Psoas muscle (tissue), 8 donors: ENCODE data around the gene FAM120AOS. TPM values are rescaled to one million over a fixed set of nuclear protein-coding genes. Genes with fewer than 3 reads are reported as not detected.
A peak's percentile ranks its signal among the peaks of the same experiment; 100 is the strongest.

ENCODE experiments used
- ATAC-seq, 4 donors: fragments of 200-7000 bp; cut with Tn5 transposase; one replicate each; pipeline ENCODE4 v1.9.1; 2020; ENCODE audit warnings: moderate library complexity in 3 of 4, mild to moderate bottlenecking in 2 of 4
- DNase-seq, 2 donors: peaks; one replicate each; pipeline ENCODE4 v3.0.0-alpha.2; 2020
- H3K27ac ChIP-seq: fragments of 200-600 bp; one replicate; pipeline ENCODE4 v1.8.0; 2022
- H3K27me3 ChIP-seq, 3 donors: fragments of 200-600 bp in 1 of 3; one replicate each; pipeline versions ENCODE4 v1.6.1 to v1.8.0; 2013 to 2022; ENCODE audit warnings: low read length in 2 of 3, mild to moderate bottlenecking in 2 of 3, moderate library complexity in 1 of 3; ENCODE audit not compliant: insufficient read depth in 3 of 3
- H3K36me3 ChIP-seq, 2 donors: fragments of 200-600 bp in 1 of 2; one replicate each; pipeline versions ENCODE4 v1.6.1 to v1.8.0; 2013 to 2022; ENCODE audit warnings: low read depth in 1 of 2, mild to moderate bottlenecking in 1 of 2, moderate library complexity in 1 of 2; ENCODE audit not compliant: insufficient read depth in 1 of 2
- H3K4me1 ChIP-seq: fragments of 200-600 bp; one replicate; pipeline ENCODE4 v1.8.0; 2022
- H3K4me3 ChIP-seq: fragments of 200-600 bp; one replicate; pipeline ENCODE4 v1.8.0; 2022; ENCODE audit warnings: mild to moderate bottlenecking
- H3K9me3 ChIP-seq: fragments of 200-600 bp; one replicate; pipeline ENCODE4 v1.8.0; 2022
- WGBS, 3 donors: extraction: QIAGEN DNeasy Blood & Tissue Kit; methylation state at CpG; one replicate each; pipeline versions ENCODE4 v1.1.6 to v1.1.7; 2013; 5-methylcytosine and 5-hydroxymethylcytosine counted together
- intact Hi-C, 2 donors: fragments of 100-400 bp; cut with DNase I; formaldehyde crosslinking; loops; one replicate each; pipeline versions ENCODE4 v1.11.0 to v1.14.2; 2022
- polyA plus RNA-seq, 3 donors: library from polyadenylated mRNA; stranded (reverse); fragments of 200-250 nt; gene quantifications; one replicate each; pipeline ENCODE4 v1.2.3, GENCODE V29; 2013
- total RNA-seq, 4 donors: library from RNA; stranded (reverse); fragmentation: NEBNext Ultra II Directional in 2 of 4; extraction: Animal tissue kit (Norgen Biotek cat#: 25700) in 2 of 4; gene quantifications; one replicate each; pipeline versions ENCODE4 v1.2.1 to v1.2.4, GENCODE V29; 2021 to 2023
- TF ChIP-seq, protein P1 (sequence below): fragments of 200-600 bp; IDR thresholded peaks from one replicate; pipeline ENCODE4 v1.8.0; 2022; ENCODE audit warnings: antibody characterized with exemption
- donor health status: healthy with polysubstance abuse.
- donor health status: DM: no; HTN: no; CAD: no; lungs with moderate emphysema.
- donor health status: Bipolar disorder and iron deficiency.
- donor health status: healthy.
- donor health status: DM: yes; HTN: yes; CAD: no.
- donor health status: DM: no; HTN: no; CAD: no.
- donor health status: DM: no; HTN: no; CAD: no.
- donor health status: DM: yes; HTN: yes; CAD: no.

The FAM120AOS gene
- total and polyA plus RNA-seq, 7 donors = 21.4 to 39.4 (median 29.0) TPM

DNA sequence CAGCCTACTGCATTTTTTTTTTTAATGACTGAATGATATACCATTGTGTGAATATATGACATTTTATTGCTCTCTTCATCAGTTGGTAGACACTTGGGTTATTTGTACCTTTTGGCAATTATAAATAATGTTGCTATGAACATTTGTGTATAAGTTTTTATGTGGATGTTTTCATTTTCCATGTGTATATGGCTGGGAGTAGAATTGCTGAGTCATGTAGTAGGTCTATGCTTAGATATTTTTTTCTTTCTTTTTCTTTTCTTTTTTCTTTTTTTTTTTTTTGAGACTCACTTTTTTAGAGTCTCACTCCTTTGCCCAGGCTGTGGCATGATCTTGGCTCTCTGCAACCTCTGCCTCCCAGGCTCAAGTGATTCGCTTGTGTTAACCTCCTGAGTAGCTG is 32.9 kb upstream of the FAM120AOS start:
- 47 to 86% (median 56%) methylated on average over 1 of the region's 1 CpG for WGBS, 3 donors
- intact Hi-C loops = no loop called here
- TF ChIP-seq, protein P1, sequence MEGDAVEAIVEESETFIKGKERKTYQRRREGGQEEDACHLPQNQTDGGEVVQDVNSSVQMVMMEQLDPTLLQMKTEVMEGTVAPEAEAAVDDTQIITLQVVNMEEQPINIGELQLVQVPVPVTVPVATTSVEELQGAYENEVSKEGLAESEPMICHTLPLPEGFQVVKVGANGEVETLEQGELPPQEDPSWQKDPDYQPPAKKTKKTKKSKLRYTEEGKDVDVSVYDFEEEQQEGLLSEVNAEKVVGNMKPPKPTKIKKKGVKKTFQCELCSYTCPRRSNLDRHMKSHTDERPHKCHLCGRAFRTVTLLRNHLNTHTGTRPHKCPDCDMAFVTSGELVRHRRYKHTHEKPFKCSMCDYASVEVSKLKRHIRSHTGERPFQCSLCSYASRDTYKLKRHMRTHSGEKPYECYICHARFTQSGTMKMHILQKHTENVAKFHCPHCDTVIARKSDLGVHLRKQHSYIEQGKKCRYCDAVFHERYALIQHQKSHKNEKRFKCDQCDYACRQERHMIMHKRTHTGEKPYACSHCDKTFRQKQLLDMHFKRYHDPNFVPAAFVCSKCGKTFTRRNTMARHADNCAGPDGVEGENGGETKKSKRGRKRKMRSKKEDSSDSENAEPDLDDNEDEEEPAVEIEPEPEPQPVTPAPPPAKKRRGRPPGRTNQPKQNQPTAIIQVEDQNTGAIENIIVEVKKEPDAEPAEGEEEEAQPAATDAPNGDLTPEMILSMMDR = no peak
- Histone ChIP-seq H3K27ac (peak overlapping the region; percentile 28), H3K4me3 (no peak overlapping the region), H3K4me1 (peaks cover 42% of the 10 kb centered on the region), H3K9me3 (no peaks in the 10 kb centered on the region), H3K27me3 (no peaks in the 10 kb centered on the region), H3K36me3 (peaks cover 0 to 12% of the 10 kb centered on the region in 2 donors)
- ATAC-seq = no peak
- no peak for DNase-seq

DNA sequence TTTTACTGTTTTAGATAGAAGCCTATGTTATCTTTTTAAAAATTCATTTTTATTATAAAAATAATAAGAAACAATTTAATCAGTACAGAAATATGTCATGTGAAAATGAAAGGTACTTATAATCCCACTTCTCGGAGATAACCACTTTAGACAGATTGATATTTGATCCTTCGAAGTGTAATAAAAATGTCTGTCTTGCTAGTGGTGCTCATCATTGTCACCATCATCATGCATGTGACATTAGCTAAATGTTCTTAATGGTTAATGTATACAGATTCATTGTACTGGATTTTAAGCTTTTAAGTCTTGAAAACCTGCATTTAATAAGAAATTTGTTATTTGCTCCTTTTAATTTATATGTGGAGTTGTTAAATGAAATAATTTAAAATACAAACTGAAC is 30.1 kb upstream of the FAM120AOS start:
- Histone ChIP-seq H3K4me3 (no peak overlapping the region), H3K4me1 (peaks cover 56% of the 10 kb centered on the region), H3K27ac (peak overlapping the region; percentile 15), H3K27me3 (no peaks in the 10 kb centered on the region), H3K36me3 (peaks cover 0 to 14% of the 10 kb centered on the region in 2 donors), H3K9me3 (no peaks in the 10 kb centered on the region)
- TF ChIP-seq, protein P1 = no peak
- intact Hi-C loops = no loop called here
- ATAC-seq (peak in 2 of 4 donors; percentile 51 to 60), DNase-seq (no peak)
- WGBS, 3 donors = 47 to 68% (median 68%) methylated on average over 2 of the region's 2 CpGs

DNA sequence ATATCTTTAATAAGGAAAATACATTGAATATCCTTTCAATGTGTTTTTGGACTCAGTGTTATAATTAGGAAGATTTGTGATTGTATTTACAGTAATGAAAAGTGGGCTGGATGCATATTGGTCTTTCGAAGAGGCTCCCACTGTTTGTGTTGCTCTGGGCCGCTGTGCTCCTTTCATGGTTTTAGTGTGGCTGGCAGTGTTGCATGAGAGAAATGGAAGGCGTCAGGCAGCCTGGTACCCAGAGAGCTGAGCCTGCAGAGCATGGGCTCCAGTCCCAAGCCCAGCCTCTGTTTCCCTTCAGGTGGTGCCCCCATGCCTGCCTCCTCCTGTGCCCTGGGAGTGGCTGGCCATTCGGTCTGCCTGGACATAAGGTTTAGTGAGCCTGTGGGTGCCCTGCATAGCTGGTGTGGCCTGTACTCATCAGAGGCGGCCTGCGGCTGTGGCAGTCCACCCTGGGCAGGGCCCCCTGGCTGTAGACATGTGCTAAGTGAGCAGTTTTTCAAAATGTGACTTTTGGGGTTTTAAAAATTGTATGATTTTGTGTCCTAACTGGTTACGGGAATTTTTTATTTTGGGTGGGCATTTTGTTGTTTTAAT is 27.4 kb upstream of the FAM120AOS start:
- TF ChIP-seq, protein P1 = no peak
- H3K27me3 ChIP-seq = no peaks in the 10 kb centered on the region
- H3K36me3 ChIP-seq = peaks cover 0 to 26% of the 10 kb centered on the region in 2 donors
- 76 to 96% (median 82%) methylated on average over 7 of the region's 7 CpGs for WGBS, 3 donors
- no peaks in the 10 kb centered on the region for H3K9me3 ChIP-seq
- H3K4me1 ChIP-seq = peaks cover 51% of the 10 kb centered on the region
- DNase-seq (no peak), ATAC-seq (peak in 2 of 4 donors; percentile 31 to 45)
- H3K27ac ChIP-seq = no peak overlapping the region
- H3K4me3 ChIP-seq = no peak overlapping the region
- intact Hi-C loops = no loop called here

DNA sequence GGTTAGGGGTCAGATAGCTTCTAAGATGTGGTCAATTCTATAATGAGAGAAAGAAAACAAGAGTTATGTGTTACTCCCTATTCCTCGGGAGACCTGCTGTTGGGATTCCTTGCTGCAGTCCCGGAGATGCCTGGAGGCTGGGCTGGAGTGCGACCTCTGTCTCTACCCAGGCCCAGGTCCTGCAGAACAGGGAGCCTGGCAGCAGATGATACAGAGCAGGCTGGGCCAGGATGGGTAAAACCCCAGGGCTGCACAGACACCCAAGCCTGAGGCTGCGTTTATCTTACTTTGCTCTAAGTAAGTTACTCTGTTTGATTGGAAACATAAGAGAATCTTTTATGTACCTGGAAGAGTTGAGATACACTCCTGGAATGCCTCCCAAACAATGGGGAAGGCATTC is 26.9 kb upstream of the FAM120AOS start:
- intact Hi-C loops = no loop called here
- H3K36me3 ChIP-seq = peaks cover 0 to 26% of the 10 kb centered on the region in 2 donors
- H3K27me3 ChIP-seq = no peaks in the 10 kb centered on the region
- WGBS, 3 donors = 78 to 86% (median 83%) methylated on average over 4 of the region's 4 CpGs
- H3K9me3 ChIP-seq = no peaks in the 10 kb centered on the region
- DNase-seq (no peak), ATAC-seq (peak in 2 of 4 donors; percentile 26 to 36)
- peaks cover 49% of the 10 kb centered on the region for H3K4me1 ChIP-seq
- TF ChIP-seq, protein P1 = no peak
- H3K27ac ChIP-seq = no peak overlapping the region
- no peak overlapping the region for H3K4me3 ChIP-seq

DNA sequence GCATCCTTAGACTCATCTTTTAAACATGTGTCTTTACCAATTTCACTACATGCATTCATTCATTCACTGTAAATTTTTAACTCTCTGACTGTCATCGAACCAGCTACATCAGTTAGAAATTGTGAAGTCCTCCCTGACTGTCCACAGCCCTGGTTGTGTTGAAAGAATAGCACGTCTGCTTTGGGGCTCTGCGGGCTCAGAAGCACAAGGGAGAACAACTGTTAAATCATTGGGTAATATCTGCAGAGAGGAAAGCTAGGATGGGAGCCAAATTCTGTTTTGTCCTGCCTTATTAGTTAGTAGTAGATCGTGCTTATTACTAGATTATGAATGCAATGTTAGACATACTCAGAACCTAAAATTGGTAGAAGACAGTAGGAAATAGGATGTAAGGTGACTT is 26.3 kb upstream of the FAM120AOS start:
- Histone ChIP-seq H3K4me1 (peaks cover 48% of the 10 kb centered on the region), H3K27ac (no peak overlapping the region), H3K27me3 (no peaks in the 10 kb centered on the region), H3K4me3 (no peak overlapping the region), H3K9me3 (no peaks in the 10 kb centered on the region), H3K36me3 (peaks cover 0 to 24% of the 10 kb centered on the region in 2 donors)
- intact Hi-C loops = no loop called here
- ATAC-seq (peak; percentile 64 to 86 (median 82)), DNase-seq (peak in 1 of 2 donors; percentile 66)
- WGBS, 3 donors = 37 to 47% (median 39%) methylated on average over 4 of the region's 4 CpGs
- TF ChIP-seq, protein P1 = no peak
